ENCODE results near the gene SPP1.

GRCh38 chr4:88006956-88007303 is 31.4 kb downstream of the SPP1 start:
- TF ChIP-seq, protein P1, sequence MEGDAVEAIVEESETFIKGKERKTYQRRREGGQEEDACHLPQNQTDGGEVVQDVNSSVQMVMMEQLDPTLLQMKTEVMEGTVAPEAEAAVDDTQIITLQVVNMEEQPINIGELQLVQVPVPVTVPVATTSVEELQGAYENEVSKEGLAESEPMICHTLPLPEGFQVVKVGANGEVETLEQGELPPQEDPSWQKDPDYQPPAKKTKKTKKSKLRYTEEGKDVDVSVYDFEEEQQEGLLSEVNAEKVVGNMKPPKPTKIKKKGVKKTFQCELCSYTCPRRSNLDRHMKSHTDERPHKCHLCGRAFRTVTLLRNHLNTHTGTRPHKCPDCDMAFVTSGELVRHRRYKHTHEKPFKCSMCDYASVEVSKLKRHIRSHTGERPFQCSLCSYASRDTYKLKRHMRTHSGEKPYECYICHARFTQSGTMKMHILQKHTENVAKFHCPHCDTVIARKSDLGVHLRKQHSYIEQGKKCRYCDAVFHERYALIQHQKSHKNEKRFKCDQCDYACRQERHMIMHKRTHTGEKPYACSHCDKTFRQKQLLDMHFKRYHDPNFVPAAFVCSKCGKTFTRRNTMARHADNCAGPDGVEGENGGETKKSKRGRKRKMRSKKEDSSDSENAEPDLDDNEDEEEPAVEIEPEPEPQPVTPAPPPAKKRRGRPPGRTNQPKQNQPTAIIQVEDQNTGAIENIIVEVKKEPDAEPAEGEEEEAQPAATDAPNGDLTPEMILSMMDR (IDR thresholded peaks at IDR 0.05; ENCODE audit: low read depth, low read length, poor library complexity, severe bottlenecking), result no peak
- no peak for TF ChIP-seq EZH2phosphoT487 (IDR thresholded peaks at IDR 0.05; ENCODE audit: borderline replicate concordance, low read length)
